HG03342 (cell line): ENCODE data around the gene MGME1.

Experiments
- ATAC-seq: cut with Tn5 transposase; IDR thresholded peaks from one replicate; pipeline ENCODE4 v1.9.1; 2021; ENCODE audit warnings: mild to moderate bottlenecking, moderate library complexity; ENCODE audit not compliant: unreplicated experiment

The MGME1 gene, protein sequence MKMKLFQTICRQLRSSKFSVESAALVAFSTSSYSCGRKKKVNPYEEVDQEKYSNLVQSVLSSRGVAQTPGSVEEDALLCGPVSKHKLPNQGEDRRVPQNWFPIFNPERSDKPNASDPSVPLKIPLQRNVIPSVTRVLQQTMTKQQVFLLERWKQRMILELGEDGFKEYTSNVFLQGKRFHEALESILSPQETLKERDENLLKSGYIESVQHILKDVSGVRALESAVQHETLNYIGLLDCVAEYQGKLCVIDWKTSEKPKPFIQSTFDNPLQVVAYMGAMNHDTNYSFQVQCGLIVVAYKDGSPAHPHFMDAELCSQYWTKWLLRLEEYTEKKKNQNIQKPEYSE

GRCh38 chr20:17968366-17969277, at the start of gene MGME1, which contains the start of gene SNX5:
MGME1 (plus strand) TSS chr20:17969018; CDS start chr20:17969860, 842 bp downstream.
SNX5 (minus strand) TSS chr20:17968794; CDS start chr20:17968425, 369 bp downstream.
- ATAC-seq: peak; percentile 82

- ATAC-seq: no peak
Observed at GRCh38 chr20:17919149-17919548, 49.7 kb upstream of the MGME1 start.

GRCh38 chr20:17921774-17922173, 47.0 kb upstream of the MGME1 start:
- no peak for ATAC-seq

- ATAC-seq: no peak
Observed at GRCh38 chr20:17925141-17925939, 43.5 kb upstream of the MGME1 start.

- ATAC-seq: no peak
Observed at GRCh38 chr20:17925940-17926300, 42.9 kb upstream of the MGME1 start.

DNA sequence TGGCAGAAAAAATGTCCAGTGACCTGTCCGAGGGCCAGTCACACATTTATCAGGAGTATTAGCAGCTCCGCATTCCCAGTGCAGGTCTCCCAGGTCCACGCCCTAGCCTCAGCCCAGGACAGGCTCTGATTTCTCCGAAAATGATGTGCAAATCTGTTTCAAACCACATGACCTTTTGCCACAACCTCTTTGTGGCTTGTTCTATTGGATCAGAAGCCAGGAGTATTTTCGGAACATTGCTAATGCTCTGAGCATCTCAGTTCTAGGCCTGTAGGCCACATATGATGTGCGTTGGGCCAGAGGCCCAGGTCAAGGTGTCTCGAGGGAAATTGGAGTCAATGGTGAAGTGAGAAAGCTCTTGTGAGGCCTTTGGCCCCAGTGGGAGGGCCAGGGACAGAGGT, 40.6 kb upstream of the MGME1 start:
- ATAC-seq: no peak

DNA sequence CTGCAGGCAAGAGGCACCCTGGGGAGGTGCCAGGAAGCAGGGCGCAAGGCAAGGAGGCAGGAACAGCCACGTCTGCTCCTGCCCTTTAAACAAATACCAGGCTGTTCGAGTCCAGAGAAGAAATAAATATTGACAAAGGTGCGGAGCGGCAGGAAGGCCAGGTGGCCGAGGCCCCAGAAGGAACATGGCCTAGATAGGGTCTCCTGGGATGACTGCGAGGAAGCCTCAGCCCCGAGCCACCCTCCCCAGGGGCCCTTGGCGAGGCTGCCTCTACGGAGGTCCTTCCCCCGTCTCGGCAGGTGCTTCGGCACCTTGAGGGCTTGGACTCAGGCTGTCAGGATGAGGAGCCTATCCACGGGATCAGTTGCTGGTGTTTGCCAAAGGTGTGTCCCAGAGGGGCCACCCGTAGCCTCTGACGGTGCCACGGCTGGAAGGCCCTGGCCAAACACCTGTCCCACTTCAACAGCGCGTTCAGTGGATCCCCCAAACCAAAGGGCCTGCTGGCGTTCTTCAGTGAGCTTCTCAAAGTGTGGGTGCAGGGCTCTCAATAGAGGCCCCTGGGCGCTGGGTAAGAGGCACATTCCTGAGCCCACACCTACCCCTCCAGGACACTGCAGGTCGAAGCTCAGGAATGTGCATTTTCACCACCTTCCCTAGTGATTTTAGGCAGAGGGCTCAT, 40.0 kb upstream of the MGME1 start:
- ATAC-seq: no peak

DNA sequence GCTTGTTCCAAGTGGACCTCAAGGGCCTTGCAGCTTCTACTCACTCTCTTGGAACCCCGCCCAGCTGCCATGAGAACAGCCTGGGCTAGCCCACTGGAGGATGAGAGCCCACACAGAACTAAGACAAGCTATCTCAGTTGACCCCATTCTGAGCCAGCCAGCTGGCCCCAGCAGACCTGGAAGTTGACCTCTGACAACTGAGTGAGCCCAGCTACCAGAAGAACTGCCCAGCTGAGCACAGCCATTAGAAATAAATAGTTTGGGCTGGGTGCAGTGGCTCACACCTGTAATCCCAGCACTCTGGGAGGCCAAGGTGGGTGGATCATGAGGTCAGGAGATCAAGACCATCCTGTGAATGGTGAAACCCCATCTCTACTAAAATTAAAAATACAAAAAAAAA, 37.3 kb upstream of the MGME1 start:
- no peak for ATAC-seq

GRCh38 chr20:17932396-17932795, 36.4 kb upstream of the MGME1 start:
- no peak for ATAC-seq

- ATAC-seq: no peak
Observed at GRCh38 chr20:17933121-17933520, 35.7 kb upstream of the MGME1 start.

GRCh38 chr20:17933711-17934110, 35.1 kb upstream of the MGME1 start:
- no peak for ATAC-seq

- ATAC-seq: no peak
Observed at GRCh38 chr20:17934141-17934862, 34.5 kb upstream of the MGME1 start.

- no peak for ATAC-seq
Observed at GRCh38 chr20:17935186-17935585, 33.6 kb upstream of the MGME1 start.

DNA sequence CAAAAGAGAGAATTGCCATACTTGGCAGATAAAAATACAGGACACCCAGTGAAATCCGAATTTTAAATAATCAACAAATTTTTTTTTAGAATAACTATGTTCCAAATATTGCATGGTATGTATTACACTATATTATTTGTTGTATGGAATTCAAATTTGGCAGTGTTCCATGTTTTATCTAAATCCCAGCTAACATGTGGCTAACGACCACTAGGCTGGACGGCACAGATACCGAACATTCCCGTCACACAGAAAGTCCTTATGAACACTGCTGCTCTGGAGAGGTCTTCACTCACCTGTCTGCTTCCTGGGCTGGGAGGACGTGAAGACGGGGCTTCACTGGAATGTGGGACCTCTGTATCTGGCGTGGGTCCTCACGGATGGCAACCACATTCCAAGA, 33.1 kb upstream of the MGME1 start:
- no peak for ATAC-seq

- no peak for ATAC-seq
Observed at GRCh38 chr20:17936286-17936760, 32.5 kb upstream of the MGME1 start.

GRCh38 chr20:17936761-17937732, 31.8 kb upstream of the MGME1 start:
- ATAC-seq: no peak

- ATAC-seq: peak; percentile 71
Observed at GRCh38 chr20:17938871-17939619, 29.8 kb upstream of the MGME1 start.
